Heart left ventricle (tissue), 13 donors: Measurements from ENCODE around the gene CFAP97D2.

ENCODE experiments used
- POLR2A ChIP-seq, 2 donors: fragments of 450-650 bp; IDR thresholded peaks; one replicate each; pipeline ENCODE4 v1.6.1; 2017; ENCODE audit warnings: antibody characterized with exemption in 2 of 2, mild to moderate bottlenecking in 2 of 2, moderate library complexity in 2 of 2
- TF ChIP-seq, protein P1 (sequence below), 12 donors: fragments of 200-600 bp; sonication (generic) in 4 of 12; IDR thresholded peaks; one replicate each; pipeline versions ENCODE4 v1.5.0 to v1.8.0; 2018 to 2022; ENCODE audit warnings: antibody characterized with exemption in 12 of 12, mild to moderate bottlenecking in 5 of 12
- donor health status: ischemic (EF 13 %, LVEDD 7.1; RV severe dilation, severe dysfunction).
- donor health status: DM: no; HTN: yes; CAD: no.
- donor health status: DM: no; HTN: no; CAD: no.
- donor health status: ischemic (EF 25% LVEDD 6.9; RV normal size, moderate dysfunction).
- donor health status: ischemic (EF 25% LVEDD 5.7; RV mildly dilated, moderate dysfunction).
- donor health status: ischemic (EF 35%, LVEDD 5.7; RV mildly dilated, moderate dysfunction).
- donor health status: nonischemic (EF 11% LVEDD 7.7; RV severe dilation, severe dysfunction).
- donor health status: DM: yes; HTN: yes; CAD: no.
- donor health status: PGD.
- donor health status: ischemic (EF 29% LVEDD 5.4; RV normal size, mild dysfunction).
- donor health status: nonischemic (EF 23%, LVEDD 6.1; RV moderate dilation, normal function).

DNA sequence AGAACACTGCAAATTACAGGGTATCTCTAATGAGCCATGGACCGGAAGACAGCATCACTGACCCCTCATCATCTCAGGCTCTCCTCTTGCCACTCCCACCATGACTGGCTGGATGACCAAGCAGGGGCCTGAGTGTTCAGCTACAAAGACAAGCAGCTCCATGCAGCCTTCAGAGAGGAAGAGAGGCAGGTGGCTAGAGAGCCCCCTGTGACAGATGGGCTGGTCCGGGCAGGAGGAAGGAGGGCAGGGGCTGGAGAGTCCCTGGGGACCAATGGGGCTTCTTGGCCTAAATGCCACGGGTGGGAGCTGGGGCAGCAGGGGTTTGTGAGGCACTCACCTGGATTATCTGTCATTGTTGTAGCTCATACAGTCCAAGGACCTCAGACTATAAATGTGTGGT is 33.8 kb upstream of the CFAP97D2 start:
- TF ChIP-seq, protein P1, sequence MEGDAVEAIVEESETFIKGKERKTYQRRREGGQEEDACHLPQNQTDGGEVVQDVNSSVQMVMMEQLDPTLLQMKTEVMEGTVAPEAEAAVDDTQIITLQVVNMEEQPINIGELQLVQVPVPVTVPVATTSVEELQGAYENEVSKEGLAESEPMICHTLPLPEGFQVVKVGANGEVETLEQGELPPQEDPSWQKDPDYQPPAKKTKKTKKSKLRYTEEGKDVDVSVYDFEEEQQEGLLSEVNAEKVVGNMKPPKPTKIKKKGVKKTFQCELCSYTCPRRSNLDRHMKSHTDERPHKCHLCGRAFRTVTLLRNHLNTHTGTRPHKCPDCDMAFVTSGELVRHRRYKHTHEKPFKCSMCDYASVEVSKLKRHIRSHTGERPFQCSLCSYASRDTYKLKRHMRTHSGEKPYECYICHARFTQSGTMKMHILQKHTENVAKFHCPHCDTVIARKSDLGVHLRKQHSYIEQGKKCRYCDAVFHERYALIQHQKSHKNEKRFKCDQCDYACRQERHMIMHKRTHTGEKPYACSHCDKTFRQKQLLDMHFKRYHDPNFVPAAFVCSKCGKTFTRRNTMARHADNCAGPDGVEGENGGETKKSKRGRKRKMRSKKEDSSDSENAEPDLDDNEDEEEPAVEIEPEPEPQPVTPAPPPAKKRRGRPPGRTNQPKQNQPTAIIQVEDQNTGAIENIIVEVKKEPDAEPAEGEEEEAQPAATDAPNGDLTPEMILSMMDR (IDR thresholded peaks at IDR 0.05) = no peak
- TF ChIP-seq POLR2A (IDR thresholded peaks at IDR 0.05) = no peak
